Stimulated activated CD4-positive, alpha-beta T cell treated with anti-CD3 and anti-CD28 coated beads, Interleukin-15, amount 100 ng/mL, for 24 hours (primary cell): ENCODE results near the gene SLC39A13.

Experiments used
- DNase-seq: peaks from one replicate; pipeline ENCODE4 v3.0.0-alpha.2; 2020

Gene SLC39A13

GRCh38 chr11:47433157-47433556, 24.8 kb downstream of the SLC39A13 start:
- no peak for DNase-seq

- DNase-seq = no peak
Observed at GRCh38 chr11:47434011-47434786, 25.8 kb downstream of the SLC39A13 start.

DNA sequence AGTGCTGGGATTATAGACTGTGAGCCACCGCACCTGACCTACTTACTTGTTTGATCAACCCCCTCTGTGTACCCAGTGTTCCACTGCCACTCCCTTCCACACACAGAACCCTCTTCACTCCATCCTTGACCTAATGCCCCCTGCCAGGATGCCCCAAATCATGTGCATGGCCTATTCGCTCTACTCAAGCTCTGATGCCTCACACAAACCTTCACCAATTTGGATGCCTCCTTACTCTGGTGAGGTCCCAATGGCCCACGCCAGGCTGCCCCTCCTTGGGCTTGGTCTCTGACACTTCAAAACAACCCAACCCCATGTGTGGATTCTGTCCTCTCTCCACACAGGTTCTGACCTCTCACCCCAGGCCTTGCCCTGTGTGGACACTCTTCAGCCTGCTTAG, 27.3 kb downstream of the SLC39A13 start:
- DNase-seq = no peak

GRCh38 chr11:47436726-47437125, 28.3 kb downstream of the SLC39A13 start:
- DNase-seq = no peak

- no peak for DNase-seq
Observed at GRCh38 chr11:47437218-47437745, 28.9 kb downstream of the SLC39A13 start.

DNA sequence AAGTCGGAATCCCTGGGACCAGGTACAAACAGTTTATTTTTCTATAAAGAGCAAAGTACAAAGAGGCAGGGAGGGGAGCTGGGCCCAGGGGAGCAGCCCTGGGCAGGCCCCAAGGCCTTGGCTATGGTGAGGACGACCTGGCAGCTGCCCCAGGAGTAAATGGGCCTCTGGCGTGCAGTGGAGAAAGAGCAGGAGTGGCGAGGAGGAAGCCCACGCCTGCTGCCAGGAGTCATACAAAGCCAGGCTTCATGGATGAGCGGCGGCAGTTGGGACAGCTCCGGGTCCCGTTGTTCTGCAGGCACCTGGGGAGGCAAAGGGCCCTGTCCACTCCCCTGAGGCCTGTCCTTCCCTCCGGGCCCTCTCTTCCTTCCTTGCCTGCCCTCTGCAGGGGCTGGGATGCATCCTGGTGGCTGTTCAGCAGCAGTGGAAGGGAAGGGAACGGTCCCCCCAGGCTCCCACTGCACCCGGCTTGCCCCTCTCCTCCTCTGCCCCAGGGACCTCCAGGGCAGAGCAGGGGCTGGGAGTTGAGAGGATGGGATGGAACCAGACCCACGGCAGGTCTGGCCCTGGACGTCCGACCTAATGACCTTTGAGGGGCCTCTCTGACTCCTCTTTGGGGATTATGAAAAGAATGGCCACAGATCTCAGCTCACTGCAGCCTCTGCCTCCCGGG, 29.5 kb downstream of the SLC39A13 start:
- DNase-seq = no peak

DNA sequence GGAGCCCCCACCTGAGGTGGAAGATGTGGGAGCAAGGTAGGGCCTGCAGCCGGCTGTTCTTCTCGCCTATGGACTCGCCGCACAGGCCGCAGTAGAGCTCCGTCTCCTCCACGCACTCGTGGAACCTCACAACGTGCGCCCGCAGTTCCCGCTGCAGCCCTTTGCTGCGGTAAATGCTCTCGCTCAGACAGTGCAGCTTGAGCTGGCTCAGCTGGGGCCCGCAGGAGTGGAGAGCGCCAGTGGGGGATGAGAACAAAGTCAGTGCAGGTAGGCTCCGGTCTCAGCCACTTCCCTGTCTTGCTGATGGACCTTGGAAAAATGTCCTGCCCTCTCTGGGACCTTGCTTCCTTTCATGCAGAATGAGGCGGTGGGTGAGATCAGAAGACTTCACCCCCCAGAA, 30.3 kb downstream of the SLC39A13 start:
- DNase-seq = no peak

- DNase-seq = no peak
Observed at GRCh38 chr11:47440054-47440476, 31.7 kb downstream of the SLC39A13 start.

DNA sequence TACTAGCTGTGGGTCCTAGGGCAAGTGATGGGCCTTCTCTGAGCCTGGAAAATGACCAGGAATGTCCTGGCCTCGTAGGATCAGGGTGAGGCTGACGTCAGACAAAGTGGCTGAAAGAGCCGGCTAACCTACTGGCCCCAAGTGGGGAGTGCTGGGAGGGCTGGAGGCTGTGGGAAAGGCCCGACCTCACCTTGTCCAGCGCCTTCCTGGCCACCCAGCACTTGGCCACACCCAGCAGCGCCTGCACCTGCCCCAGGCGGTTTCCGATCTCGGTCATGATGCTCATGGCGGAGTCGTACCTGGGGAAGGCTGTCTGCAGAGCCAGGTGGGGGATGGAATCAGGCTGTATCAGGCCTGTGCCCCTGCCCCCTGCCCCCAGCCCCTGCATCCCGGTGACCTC, 33.0 kb downstream of the SLC39A13 start:
- DNase-seq = no peak

- DNase-seq = no peak
Observed at GRCh38 chr11:47442514-47442913, 34.1 kb downstream of the SLC39A13 start.

DNA sequence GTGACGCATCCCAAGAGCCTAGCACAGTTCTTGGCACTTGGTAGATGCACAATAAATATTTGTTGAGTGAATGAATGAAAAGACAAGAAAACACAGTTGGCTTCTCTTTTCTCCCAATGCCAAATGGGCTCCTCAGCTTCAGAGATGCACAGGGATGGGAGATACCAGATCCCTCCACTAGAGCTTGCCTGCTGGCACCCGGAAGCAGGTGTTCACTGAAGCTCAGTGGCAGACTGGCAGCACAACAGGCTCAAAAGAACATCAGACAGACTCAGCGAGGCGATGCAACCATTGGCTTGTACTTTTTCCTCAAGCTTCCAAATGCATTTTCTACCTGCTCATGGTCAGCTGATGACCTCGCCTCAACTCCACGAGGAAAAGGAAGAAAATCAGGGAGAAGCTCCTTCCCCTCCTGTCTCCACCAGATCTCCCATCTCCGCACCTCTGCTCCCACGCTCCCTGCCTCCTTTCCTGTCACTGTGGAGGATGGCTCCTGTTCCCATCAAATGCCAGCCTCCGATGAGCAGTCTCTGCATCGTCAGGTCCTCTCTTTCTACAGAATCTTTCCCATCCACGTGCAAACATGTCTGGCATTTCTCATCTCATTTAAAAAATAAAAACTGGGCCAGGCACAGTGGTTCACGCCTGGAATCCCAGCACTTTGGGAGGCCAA, 34.8 kb downstream of the SLC39A13 start:
- DNase-seq = no peak

DNA sequence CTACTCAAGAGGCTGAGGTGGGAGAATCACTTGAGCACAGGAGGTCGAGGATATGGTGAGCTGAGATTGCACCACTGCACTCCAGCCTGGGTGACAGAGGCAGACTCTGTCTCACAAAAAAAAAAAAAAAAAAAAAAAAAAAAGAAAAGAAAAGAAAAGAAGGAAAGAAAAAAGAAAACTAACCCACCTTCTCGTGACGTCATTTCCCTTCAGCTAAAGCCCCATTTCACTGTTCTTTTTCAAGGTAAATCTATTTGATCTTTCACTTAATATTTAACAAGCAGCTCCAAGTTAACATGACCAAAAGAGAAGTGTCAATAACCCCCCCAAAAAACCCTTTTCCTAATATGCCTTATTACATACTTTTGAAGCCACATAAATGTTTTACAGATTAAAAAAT, 35.4 kb downstream of the SLC39A13 start:
- DNase-seq = no peak

GRCh38 chr11:47445840-47446239, 37.5 kb downstream of the SLC39A13 start:
- no peak for DNase-seq

DNA sequence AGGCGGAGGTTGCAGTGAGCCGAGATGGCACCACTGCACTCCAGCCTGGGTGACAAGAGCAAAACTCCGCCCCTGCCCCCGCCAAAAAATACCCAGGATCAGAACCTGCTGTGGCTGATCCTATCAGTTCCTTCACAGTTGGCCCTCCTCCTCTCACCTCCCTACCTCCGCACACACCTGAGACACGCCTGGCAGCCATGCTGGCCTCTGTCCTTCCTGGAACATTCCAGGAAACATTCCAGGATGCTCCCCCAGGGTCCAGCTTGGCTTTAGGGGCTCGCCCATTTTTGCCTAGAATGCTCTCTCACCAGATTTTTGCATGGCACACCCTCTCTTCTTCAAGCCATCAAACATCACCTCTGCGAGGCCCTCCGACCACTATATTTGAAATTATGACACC, 38.4 kb downstream of the SLC39A13 start:
- no peak for DNase-seq

DNA sequence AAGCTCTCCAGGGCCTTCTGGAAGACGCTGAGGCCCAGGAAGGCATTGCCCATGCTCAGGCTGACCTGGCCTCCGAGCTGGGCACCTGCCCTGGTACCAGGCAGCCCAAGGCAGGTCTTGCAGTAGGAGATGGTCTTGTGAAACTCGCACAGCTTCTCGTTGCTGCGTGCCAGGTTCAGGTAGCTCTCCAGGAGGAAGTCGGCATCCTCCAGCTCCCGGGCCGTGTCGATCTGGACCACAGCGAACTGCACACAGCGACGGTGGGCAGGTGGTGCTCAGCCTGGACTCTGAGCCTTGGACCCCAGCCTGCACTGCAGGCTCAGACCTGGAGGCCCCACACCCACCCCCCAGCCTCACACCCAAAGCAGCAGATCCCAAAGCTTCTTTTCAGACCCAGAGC, 39.5 kb downstream of the SLC39A13 start:
- DNase-seq = no peak

DNA sequence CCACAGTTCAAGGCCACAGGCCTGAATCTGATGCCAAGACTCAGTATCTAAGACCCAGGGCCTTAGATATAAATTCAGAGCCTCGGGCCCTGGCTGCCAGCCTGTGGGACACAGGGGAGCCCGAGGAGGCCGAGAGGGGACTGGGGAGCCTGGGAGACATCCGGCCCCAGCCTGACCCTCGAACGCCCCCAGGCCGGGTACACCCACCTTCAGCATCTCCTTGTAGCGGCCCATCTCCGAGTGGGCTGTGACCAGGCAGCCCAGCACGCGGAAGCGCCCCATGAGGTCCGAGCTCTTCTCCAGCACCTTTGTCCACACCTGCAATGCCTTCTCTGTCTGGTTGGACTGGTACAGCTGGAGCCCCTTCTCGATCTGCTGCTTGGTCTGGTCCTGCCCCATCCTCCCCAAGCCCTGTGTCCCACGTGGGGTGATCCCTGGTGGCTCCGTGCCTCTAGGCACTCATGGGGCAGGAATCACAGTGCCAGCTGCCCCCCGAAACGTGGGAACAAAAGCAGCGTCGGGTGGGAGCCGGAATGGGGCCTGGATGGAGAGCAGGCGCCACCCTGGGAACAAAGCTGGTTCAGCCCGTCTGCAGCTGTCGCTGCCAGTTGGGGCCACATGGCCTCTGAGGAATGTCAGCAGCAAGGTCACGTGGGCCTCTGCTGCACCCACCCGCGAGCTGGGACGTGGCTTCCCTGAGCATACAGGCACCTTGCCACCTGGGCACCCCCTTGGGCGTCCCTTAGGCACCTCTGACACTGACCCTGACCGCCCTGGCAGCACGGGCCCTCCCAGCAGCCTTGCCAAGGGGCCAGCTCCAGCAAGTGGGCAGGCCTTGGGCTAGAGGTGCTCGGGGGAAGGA, 40.4 kb downstream of the SLC39A13 start, which contains the start of gene RAPSN:
RAPSN (minus strand) TSS at position 571 of the 862 bp plus-strand sequence; CDS start at position 399, 172 bp downstream.
- DNase-seq = no peak

DNA sequence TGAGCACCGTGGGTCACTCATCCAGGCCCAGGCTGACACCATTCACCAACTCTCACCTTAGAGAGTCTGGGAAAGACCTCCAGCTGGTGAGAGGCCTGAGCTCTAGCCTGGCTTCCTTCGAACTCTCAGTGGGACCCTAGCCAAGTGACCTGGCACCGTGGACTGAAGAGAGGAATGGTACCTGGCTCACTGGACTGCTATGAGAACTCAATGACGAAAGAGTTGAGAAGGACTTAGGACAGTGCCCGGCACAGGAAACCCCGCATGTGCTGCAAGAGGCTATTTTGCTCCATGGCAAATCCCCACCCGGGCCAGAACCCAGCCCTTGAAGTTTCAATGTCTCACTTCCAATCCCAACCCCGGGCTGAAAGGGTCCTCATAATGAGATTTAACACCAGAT, 41.2 kb downstream of the SLC39A13 start:
- DNase-seq = no peak

DNA sequence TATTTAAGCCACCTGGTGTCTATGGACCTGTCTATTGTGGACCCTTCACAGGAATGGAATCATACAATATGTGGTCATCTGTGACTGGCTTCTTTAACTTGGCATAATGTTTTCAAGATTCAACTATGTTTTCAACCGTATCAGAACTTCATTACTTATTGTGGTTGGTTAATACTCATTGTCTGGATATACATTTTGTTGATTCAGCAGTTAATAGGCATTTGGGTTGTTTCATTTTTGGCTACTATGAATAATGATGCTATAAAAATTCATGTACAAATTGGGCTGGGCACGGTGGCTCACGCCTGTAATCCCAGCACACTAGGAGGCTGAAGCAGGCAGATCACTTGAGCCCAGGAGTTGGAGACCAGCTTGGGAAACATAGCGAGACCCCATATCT, 43.0 kb downstream of the SLC39A13 start:
- DNase-seq = no peak

- no peak for DNase-seq
Observed at GRCh38 chr11:47451990-47452389, 43.6 kb downstream of the SLC39A13 start.

GRCh38 chr11:47453365-47453764, 45.0 kb downstream of the SLC39A13 start:
- DNase-seq = no peak

DNA sequence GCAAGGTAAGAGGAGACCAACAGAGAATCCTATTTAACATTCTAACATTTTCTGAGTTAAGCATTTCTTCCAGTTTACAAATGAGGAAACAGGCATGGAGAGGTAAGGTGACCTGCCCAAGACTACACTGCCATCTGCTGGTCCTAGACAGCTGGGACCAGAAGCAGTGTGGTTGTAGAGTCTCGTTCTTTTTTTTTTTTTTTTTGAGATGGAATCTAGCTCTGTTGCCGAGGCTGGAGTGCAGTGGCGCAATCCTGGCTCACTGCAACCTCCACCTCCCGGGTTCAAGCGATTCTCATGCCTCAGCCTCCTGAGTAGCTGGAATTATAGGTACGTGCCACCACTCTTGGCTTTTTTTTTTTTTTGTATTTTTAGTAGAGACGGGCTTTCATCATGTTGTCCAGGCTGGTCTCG, 45.9 kb downstream of the SLC39A13 start:
- peak; percentile 72 for DNase-seq

DNA sequence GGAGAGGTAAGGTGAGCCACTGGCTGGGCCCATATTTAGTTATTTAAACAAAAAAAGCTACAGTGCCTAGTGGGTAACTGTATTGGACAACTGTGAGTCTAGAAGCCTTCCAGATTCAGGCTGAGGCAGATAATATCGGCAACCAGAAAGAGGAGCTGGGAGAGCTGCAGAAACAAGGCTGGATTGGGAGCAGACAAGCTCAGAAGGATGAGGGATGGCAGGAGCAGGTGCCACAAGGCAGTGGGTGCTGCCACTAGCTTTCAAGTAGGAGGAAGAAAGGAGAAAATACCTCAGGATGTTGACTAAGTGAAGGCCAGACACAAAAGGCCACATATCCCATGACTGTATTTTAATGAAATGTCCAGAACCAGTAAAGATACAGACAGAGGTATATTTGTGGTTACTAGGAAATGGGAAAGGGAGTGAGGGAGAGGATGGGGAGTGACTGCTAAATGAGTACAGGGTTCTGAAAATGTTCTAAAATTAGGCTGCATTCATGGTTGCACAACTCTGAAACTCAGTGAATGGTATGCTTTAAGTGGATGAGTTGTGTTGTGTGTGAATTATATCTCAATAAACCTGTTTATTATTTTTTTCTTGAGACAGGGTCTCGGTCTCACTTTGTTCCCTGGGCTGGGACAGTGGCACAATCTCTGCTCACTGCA, 52.3 kb downstream of the SLC39A13 start:
- DNase-seq = no peak
